Esophagus muscularis mucosa (tissue), 4 donors: ENCODE data around the gene RALY.

ENCODE experiments used
- CTCF ChIP-seq, 3 experiments: fragments of 200-600 bp in 2 of 3; fragments of 450-650 bp in 1 of 3; sonication (generic) in 2 of 3; IDR thresholded peaks; one replicate each; pipeline ENCODE4 v1.5.1; 2017 to 2019; ENCODE audit warnings: antibody characterized with exemption in 3 of 3, mild to moderate bottlenecking in 2 of 3, moderate library complexity in 1 of 3
- EP300 ChIP-seq: sonication (generic); formaldehyde crosslinking; IDR thresholded peaks from one replicate; pipeline ENCODE4 v1.6.1; 2017; ENCODE audit warnings: antibody characterized with exemption
- POLR2A ChIP-seq: fragments of 450-650 bp; IDR thresholded peaks from one replicate; pipeline ENCODE4 v1.6.1; 2017; ENCODE audit warnings: antibody characterized with exemption, moderate library complexity, mild to moderate bottlenecking, low read depth

GRCh38 chr20:34043025-34043424 is 49.3 kb downstream of the RALY start:
- TF ChIP-seq CTCF (IDR thresholded peaks at IDR 0.05) (no peak), POLR2A (no peak), EP300 (no peak)
